Skin epidermis (tissue), 12 donors: ENCODE measurements around the gene MYO1F.
A peak's percentile ranks its signal among the peaks of the same experiment; 100 is the strongest.
"Not testable (repeated sequence)": the region's sequence is repeated elsewhere in the genome, so short reads cannot be mapped to it uniquely, and the experiment has no call there.

ENCODE experiments used
- H3K27ac ChIP-seq, 21 experiments: fragments of 200-600 bp; sonication (generic) in 11 of 21; one replicate each; pipeline ENCODE4 v1.5.0; 2020; ENCODE audit warnings: mild to moderate bottlenecking in 3 of 21, inconsistent platforms in 2 of 21, moderate library complexity in 2 of 21
- H3K4me3 ChIP-seq, 7 experiments: fragments of 200-600 bp; sonication (generic) in 2 of 7; one replicate each; pipeline ENCODE4 v1.5.0; 2020; ENCODE audit warnings: inconsistent platforms in 2 of 7, mild to moderate bottlenecking in 2 of 7, moderate library complexity in 1 of 7

Gene MYO1F

GRCh38 chr19:8569066-8569771, 8.0 kb downstream of the MYO1F start:
- H3K27ac ChIP-seq = peak overlapping the region in 16 of 21 experiments; percentile 2 to 88 (median 73)
- no peak overlapping the region for H3K4me3 ChIP-seq

GRCh38 chr19:8567522-8568172, 9.6 kb downstream of the MYO1F start:
- no peak overlapping the region for H3K4me3 ChIP-seq
- peak overlapping the region in 10 of 21 experiments; percentile 14 to 88 (median 35) for H3K27ac ChIP-seq

- Histone ChIP-seq H3K27ac (peak overlapping the region in 3 of 21 experiments; percentile 78 to 88 (median 84)), H3K4me3 (no peak overlapping the region)
Observed at GRCh38 chr19:8566855-8567254, 10.4 kb downstream of the MYO1F start.

GRCh38 chr19:8564866-8565265, 12.4 kb downstream of the MYO1F start:
- not testable (repeated sequence) for H3K4me3 ChIP-seq
- peak overlapping the region in 4 of 21 experiments; percentile 6 to 27 (median 6) for H3K27ac ChIP-seq

- peak overlapping the region in 1 of 21 experiments; percentile 7 for H3K27ac ChIP-seq
Observed at GRCh38 chr19:8561075-8561764, 16.0 kb downstream of the MYO1F start.

GRCh38 chr19:8558325-8558724, 18.9 kb downstream of the MYO1F start:
- no peak overlapping the region for H3K27ac ChIP-seq

More at GRCh38 chr19:8561075-8561764, 16.0 kb downstream of the MYO1F start:
- H3K4me3 ChIP-seq = no peak overlapping the region

GRCh38 chr19:8557642-8558238, 19.5 kb downstream of the MYO1F start:
- Histone ChIP-seq H3K4me3 (no peak overlapping the region), H3K27ac (no peak overlapping the region)

More at GRCh38 chr19:8558325-8558724, 18.9 kb downstream of the MYO1F start:
- H3K4me3 ChIP-seq = no peak overlapping the region

- not testable (repeated sequence) for H3K4me3 ChIP-seq, H3K27ac ChIP-seq
Observed at GRCh38 chr19:8553729-8554128, 23.5 kb downstream of the MYO1F start.

GRCh38 chr19:8552810-8553209, 24.4 kb downstream of the MYO1F start:
- Histone ChIP-seq H3K4me3 (no peak overlapping the region), H3K27ac (no peak overlapping the region)

GRCh38 chr19:8550070-8550469, 27.2 kb downstream of the MYO1F start:
- no peak overlapping the region for H3K4me3 ChIP-seq
- no peak overlapping the region for H3K27ac ChIP-seq

GRCh38 chr19:8545743-8546142, 31.5 kb downstream of the MYO1F start:
- H3K27ac ChIP-seq = no peak overlapping the region
- no peak overlapping the region for H3K4me3 ChIP-seq

- Histone ChIP-seq H3K27ac (no peak overlapping the region), H3K4me3 (no peak overlapping the region)
Observed at GRCh38 chr19:8544168-8544567, 33.1 kb downstream of the MYO1F start.

GRCh38 chr19:8539621-8540149, 37.6 kb downstream of the MYO1F start:
- Histone ChIP-seq H3K27ac (no peak overlapping the region), H3K4me3 (no peak overlapping the region)

GRCh38 chr19:8537099-8537498, 40.1 kb downstream of the MYO1F start:
- H3K27ac ChIP-seq = no peak overlapping the region

GRCh38 chr19:8536282-8536681, 41.0 kb downstream of the MYO1F start:
- Histone ChIP-seq H3K27ac (no peak overlapping the region), H3K4me3 (no peak overlapping the region)

More at GRCh38 chr19:8537099-8537498, 40.1 kb downstream of the MYO1F start:
- no peak overlapping the region for H3K4me3 ChIP-seq

GRCh38 chr19:8532225-8532624, 45.0 kb downstream of the MYO1F start:
- H3K4me3 ChIP-seq = no peak overlapping the region
- no peak overlapping the region for H3K27ac ChIP-seq

- no peak overlapping the region for H3K27ac ChIP-seq
- no peak overlapping the region for H3K4me3 ChIP-seq
Observed at GRCh38 chr19:8531470-8531869, 45.8 kb downstream of the MYO1F start.

GRCh38 chr19:8530061-8530679, 47.1 kb downstream of the MYO1F start:
- H3K27ac ChIP-seq = no peak overlapping the region
- H3K4me3 ChIP-seq = no peak overlapping the region

- Histone ChIP-seq H3K27ac (no peak overlapping the region), H3K4me3 (no peak overlapping the region)
Observed at GRCh38 chr19:8529369-8530006, 47.8 kb downstream of the MYO1F start.
